Ascending aorta (tissue), 2 donors: ENCODE results near the gene ZNF362. TPM values are rescaled to one million over a fixed set of nuclear protein-coding genes. Genes with fewer than 3 reads are reported as not detected.

Source experiments
- DNase-seq, 2 donors: peaks; one replicate each; pipeline ENCODE4 v3.0.0-alpha.2; 2019; ENCODE audit warnings: low spot score in 2 of 2
- H3K27ac ChIP-seq, 2 donors: fragments of 200-600 bp; sonication (generic); one replicate each; pipeline ENCODE4 v1.5.1; 2016 to 2017; ENCODE audit warnings: mild to moderate bottlenecking in 1 of 2
- H3K27me3 ChIP-seq: fragments of 200-600 bp; sonication (generic); one replicate; pipeline ENCODE4 v1.5.1; 2017
- H3K36me3 ChIP-seq, 2 donors: fragments of 200-600 bp; sonication (generic); one replicate each; pipeline ENCODE4 v1.5.1; 2016
- H3K4me1 ChIP-seq, 2 donors: fragments of 200-600 bp; sonication (generic); one replicate each; pipeline ENCODE4 v1.5.1; 2016 to 2017; ENCODE audit warnings: mild to moderate bottlenecking in 1 of 2
- H3K4me3 ChIP-seq, 2 donors: fragments of 200-600 bp; sonication (generic); one replicate each; pipeline ENCODE4 v1.5.1; 2016 to 2017; ENCODE audit warnings: mild to moderate bottlenecking in 1 of 2
- H3K9me3 ChIP-seq, 2 donors: fragments of 200-600 bp; sonication (generic); one replicate each; pipeline ENCODE4 v1.5.1; 2016
- CTCF ChIP-seq, 3 experiments: fragments of 200-600 bp in 2 of 3; fragments of 450-650 bp in 1 of 3; sonication (generic) in 2 of 3; IDR thresholded peaks; one replicate each; pipeline ENCODE4 v1.5.1; 2016 to 2019; ENCODE audit warnings: antibody characterized with exemption in 3 of 3, mild to moderate bottlenecking in 1 of 3, moderate library complexity in 1 of 3
- intact Hi-C: fragments of 100-400 bp; cut with DNase I; formaldehyde crosslinking; loops from one replicate; pipeline ENCODE4 v1.15.1; 2023
- total RNA-seq: library from RNA; depleted of rRNA; stranded (reverse); fragments of >200 nt; gene quantifications from one replicate; pipeline ENCODE4 v1.1.0, GENCODE V29; 2016

ZNF362 gene
- total RNA-seq, 1 donor from 2014 or later = 34.4 TPM

GRCh38 chr1:33265780-33266605 lies 9.7 kb downstream of the ZNF362 start:
- Histone ChIP-seq H3K27ac (peak overlapping the region in 1 of 2 donors; percentile 58), H3K27me3 (no peaks in the 10 kb centered on the region), H3K4me3 (no peak overlapping the region), H3K9me3 (no peaks in the 10 kb centered on the region), H3K36me3 (peaks cover 5 to 10% of the 10 kb centered on the region in 2 donors), H3K4me1 (peaks cover 13 to 64% of the 10 kb centered on the region in 2 donors)
- intact Hi-C loops = no loop called here
- TF ChIP-seq CTCF (IDR thresholded peaks at IDR 0.05) = no peak
- no peak for DNase-seq

DNA sequence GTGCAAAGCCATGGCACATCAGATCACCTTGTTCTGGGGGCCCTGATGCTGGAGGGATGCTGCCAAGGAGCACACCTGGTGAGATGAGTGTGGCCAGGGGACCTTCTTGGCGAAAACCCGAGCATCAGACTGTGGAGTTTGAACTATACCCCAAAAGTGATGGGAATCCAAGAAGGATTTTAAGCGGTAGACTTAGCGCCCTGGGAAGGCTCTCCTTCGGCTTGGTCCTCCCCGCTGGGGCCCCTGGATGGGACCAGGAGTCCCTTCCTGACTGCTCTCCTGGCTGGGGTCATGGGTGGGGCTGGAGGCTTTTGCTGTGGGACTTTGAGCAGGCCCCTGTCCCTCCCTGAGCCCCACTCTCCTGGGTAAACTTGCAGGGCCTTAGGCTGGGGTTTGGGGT lies 10.5 kb downstream of the ZNF362 start:
- Histone ChIP-seq H3K9me3 (no peaks in the 10 kb centered on the region), H3K4me1 (peaks cover 10 to 65% of the 10 kb centered on the region in 2 donors), H3K4me3 (no peak overlapping the region), H3K27me3 (no peaks in the 10 kb centered on the region), H3K27ac (peak overlapping the region in 1 of 2 donors; percentile 58), H3K36me3 (peaks cover 5 to 13% of the 10 kb centered on the region in 2 donors)
- no peak for TF ChIP-seq CTCF (IDR thresholded peaks at IDR 0.05)
- intact Hi-C loops = no loop called here
- no peak for DNase-seq

GRCh38 chr1:33267468-33268205 lies 11.3 kb downstream of the ZNF362 start:
- H3K9me3 ChIP-seq = no peaks in the 10 kb centered on the region
- no peak for DNase-seq
- intact Hi-C loops = no loop called here
- no peaks in the 10 kb centered on the region for H3K27me3 ChIP-seq
- H3K4me1 ChIP-seq = peaks cover 9 to 72% of the 10 kb centered on the region in 2 donors
- peaks cover 4 to 13% of the 10 kb centered on the region in 2 donors for H3K36me3 ChIP-seq
- H3K4me3 ChIP-seq = no peak overlapping the region
- no peak for TF ChIP-seq CTCF (IDR thresholded peaks at IDR 0.05)
- peak overlapping the region in 1 of 2 donors; percentile 58 for H3K27ac ChIP-seq

DNA sequence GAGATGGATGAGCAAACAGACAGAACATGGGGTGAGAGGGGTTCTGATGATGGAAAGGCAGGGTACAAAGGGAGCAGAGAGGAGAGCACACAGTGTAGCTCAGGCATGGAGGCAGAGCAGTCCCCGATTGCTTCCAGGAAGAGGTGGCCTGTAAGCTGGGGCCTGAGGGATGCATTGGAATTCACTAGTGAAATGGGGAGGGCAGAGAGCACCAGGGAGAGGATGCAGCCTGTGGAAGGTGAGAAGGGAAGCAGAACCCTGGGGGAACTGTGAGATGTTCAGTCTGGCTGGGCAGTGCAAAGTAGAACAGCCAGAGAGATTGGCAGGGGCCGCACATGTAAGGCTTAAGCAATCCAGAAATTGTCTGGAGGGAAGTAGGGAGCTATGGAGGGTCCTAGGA lies 12.2 kb downstream of the ZNF362 start:
- no peak for TF ChIP-seq CTCF (IDR thresholded peaks at IDR 0.05)
- Histone ChIP-seq H3K9me3 (no peaks in the 10 kb centered on the region), H3K27me3 (no peaks in the 10 kb centered on the region), H3K4me1 (peaks cover 9 to 70% of the 10 kb centered on the region in 2 donors), H3K36me3 (peaks cover 0 to 13% of the 10 kb centered on the region in 2 donors), H3K4me3 (no peak overlapping the region), H3K27ac (peak overlapping the region; percentile 57 to 58)
- DNase-seq = no peak
- intact Hi-C loops = no loop called here

DNA sequence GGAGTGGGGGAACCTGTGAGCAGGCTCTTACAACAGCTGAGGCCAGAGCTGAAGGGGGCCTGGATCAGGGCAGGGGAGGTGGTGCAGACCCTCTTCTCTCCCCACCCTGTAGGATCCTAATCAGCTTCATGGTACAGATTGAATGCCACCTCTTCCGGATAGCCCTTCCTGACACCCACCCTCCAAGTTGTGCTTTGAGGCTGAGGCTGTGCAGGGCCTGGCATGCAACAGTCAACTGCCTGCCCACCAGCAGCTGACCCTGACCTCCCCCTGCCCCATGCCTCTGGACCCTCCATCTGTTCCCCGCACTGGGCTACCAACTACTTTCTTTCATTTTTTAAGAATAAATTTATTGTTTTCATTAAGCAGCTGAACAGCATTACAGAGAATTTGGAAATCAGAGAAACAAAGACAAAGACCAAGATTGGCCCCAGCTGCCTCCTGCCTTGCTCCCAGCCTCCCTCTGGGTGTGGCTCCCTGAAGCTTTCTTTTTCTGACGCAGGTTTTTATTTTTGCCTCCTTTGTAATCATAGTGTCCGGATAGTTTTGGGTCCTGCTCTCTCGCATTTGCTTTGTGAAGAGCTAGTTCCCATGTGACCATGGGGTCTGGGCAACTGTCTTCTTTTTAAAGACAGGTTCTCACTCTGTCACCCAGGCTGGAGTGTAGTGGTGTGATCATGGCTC lies 12.8 kb downstream of the ZNF362 start:
- Histone ChIP-seq H3K27me3 (no peaks in the 10 kb centered on the region), H3K9me3 (no peaks in the 10 kb centered on the region), H3K36me3 (peaks cover 0 to 13% of the 10 kb centered on the region in 2 donors), H3K27ac (peak overlapping the region; percentile 57 to 58), H3K4me3 (no peak overlapping the region), H3K4me1 (peaks cover 4 to 64% of the 10 kb centered on the region in 2 donors)
- no peak for TF ChIP-seq CTCF (IDR thresholded peaks at IDR 0.05)
- intact Hi-C loops = no loop called here
- DNase-seq = no peak
